ENCODE data around the gene DFFB.

The DFFB gene

DNA sequence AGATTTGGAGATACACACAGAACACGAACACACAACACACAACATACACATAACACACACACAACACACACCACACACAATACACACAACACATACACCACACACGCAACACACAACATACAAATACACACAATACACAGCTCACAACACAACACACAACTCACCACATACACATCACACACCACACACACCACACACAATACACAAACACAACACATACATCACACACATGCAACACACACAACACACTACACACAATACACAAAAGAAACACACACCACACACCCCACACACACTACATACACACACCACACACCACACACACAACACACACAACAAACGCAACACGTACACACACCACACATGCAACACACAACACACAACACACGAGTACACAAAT, 71.8 kb downstream of the DFFB start (continued):
- TF ChIP-seq PRDM4 (tag by site-specific recombination; IDR thresholded peaks at IDR 0.05), result no peak
- TF ChIP-seq BCL11B (tag by site-specific recombination; IDR thresholded peaks at IDR 0.05; ENCODE audit: low read depth), result no peak
- TF ChIP-seq ZXDB (tag by site-specific recombination; IDR thresholded peaks at IDR 0.05), result no peak
- no peak for TF ChIP-seq ZNF621 (tag by site-specific recombination; IDR thresholded peaks at IDR 0.05)
- no peak for TF ChIP-seq ZNF660 (tag by site-specific recombination; IDR thresholded peaks at IDR 0.05)
- TF ChIP-seq TCF7L2 (IDR thresholded peaks at IDR 0.05; ENCODE audit: borderline replicate concordance, low read depth, low read length), result no peak
- peak; percentile 38; the same call in 1 of the 2 replicates for TF ChIP-seq ZNF707 (tag by site-specific recombination; IDR thresholded peaks at IDR 0.05)
- 0 out of 2 replicates have a peak, but pooled peaks have one; percentile 34 for TF ChIP-seq ZNF639 (tag by site-specific recombination; IDR thresholded peaks at IDR 0.05)
- TF ChIP-seq ZNF792 (tag by site-specific recombination; IDR thresholded peaks at IDR 0.05), result no peak
- TF ChIP-seq ZNF155 (tag by site-specific recombination; IDR thresholded peaks at IDR 0.05), result no peak
- TF ChIP-seq ZNF121 (tag by site-specific recombination; IDR thresholded peaks at IDR 0.05), result no peak
- TF ChIP-seq, protein P1, sequence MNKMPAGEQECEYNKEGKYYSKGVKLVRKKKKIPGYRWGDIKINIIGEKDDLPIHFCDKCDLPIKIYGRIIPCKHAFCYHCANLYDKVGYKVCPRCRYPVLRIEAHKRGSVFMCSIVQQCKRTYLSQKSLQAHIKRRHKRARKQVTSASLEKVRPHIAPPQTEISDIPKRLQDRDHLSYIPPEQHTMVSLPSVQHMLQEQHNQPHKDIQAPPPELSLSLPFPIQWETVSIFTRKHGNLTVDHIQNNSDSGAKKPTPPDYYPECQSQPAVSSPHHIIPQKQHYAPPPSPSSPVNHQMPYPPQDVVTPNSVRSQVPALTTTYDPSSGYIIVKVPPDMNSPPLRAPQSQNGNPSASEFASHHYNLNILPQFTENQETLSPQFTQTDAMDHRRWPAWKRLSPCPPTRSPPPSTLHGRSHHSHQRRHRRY (tag by site-specific recombination; IDR thresholded peaks at IDR 0.05), result no peak
- TF ChIP-seq ZNF670 (tag by site-specific recombination; IDR thresholded peaks at IDR 0.05; ENCODE audit: low read depth), result peak; percentile 52; the same call in 1 of the 2 replicates
- TF ChIP-seq ZNF544 (tag by site-specific recombination; IDR thresholded peaks at IDR 0.05), result no peak
- 0 out of 2 replicates have a peak, but pooled peaks have one; percentile 50 for TF ChIP-seq ZSCAN23 (tag by site-specific recombination; IDR thresholded peaks at IDR 0.05)
- no peak for TF ChIP-seq ZNF157 (tag by site-specific recombination; IDR thresholded peaks at IDR 0.05)

- Histone ChIP-seq H3K4me1 (ENCODE audit: control insufficient read depth, insufficient read depth, low read length) (no peaks in the 10 kb centered on the region), H3K36me3 (ENCODE audit: control insufficient read depth in 2 of 2, insufficient read depth in 1 of 2, low read length in 2 of 2) (no peaks in the 10 kb centered on the region), H3K4me3 (ENCODE audit: low read depth, low read length) (no peak overlapping the region), H3K9me3 (ENCODE audit: control insufficient read depth, insufficient read depth, low read depth, low read length) (no peaks in the 10 kb centered on the region), H3K27ac (ENCODE audit: extremely low read depth, low read depth, low read length) (no peak overlapping the region)
- ChIA-PET CTCF (interaction anchor here (0.6 kb wide), 1 partner anchor 142 kb away, joined by 6 read pairs; no protein-coding TSS in a partner anchor), POLR2A (no interaction called here)
- no peak for TF ChIP-seq ZNF157 (tag by site-specific recombination; IDR thresholded peaks at IDR 0.05)
- TF ChIP-seq ZNF548 (tag by site-specific recombination; IDR thresholded peaks at IDR 0.05), result no peak
- TF ChIP-seq ZNF169 (tag by site-specific recombination; IDR thresholded peaks at IDR 0.05), result 0 out of 2 replicates have a peak, but pooled peaks have one; percentile 18
- no peak for TF ChIP-seq ZBTB17 (tag by site-specific recombination; IDR thresholded peaks at IDR 0.05)
- no peak for TF ChIP-seq ZBTB1 (tag by site-specific recombination; IDR thresholded peaks at IDR 0.05)
- TF ChIP-seq ZNF555 (tag by site-specific recombination; conservative IDR thresholded peaks at IDR 0.05), result no peak
- no peak for TF ChIP-seq ZNF280D (tag by site-specific recombination; IDR thresholded peaks at IDR 0.05)
- TF ChIP-seq CTCF (tag by site-specific recombination; IDR thresholded peaks at IDR 0.05), result no peak
Measured at GRCh38 chr1:3930301-3931006, 73.2 kb downstream of the DFFB start.

All from HEK293 (cell line).